SK-N-SH (cell line): ENCODE measurements around the gene ATXN2. TPM values are rescaled to one million over a fixed set of nuclear protein-coding genes. Genes with fewer than 3 reads are reported as not detected.
"Not testable (repeated sequence)": the region's sequence is repeated elsewhere in the genome, so short reads cannot be mapped to it uniquely, and the experiment has no call there.

ENCODE experiments used
- CTCF ChIA-PET: fragments of 300-600, 350-600 bp; formaldehyde crosslinking; extraction: SDS; loops from one replicate; lab custom pipeline; 2021; lab: Yijun Ruan, JAX
- POLR2A ChIA-PET: fragments of 350-600 bp; sonication (Branson Sonifier 250); formaldehyde crosslinking; extraction: SDS; loops from one replicate; lab custom pipeline; 2020; ENCODE audit warnings: antibody characterized with exemption, inconsistent platforms; lab: Yijun Ruan, JAX
- DNase-seq: peaks from one replicate; pipeline ENCODE4 v3.0.0; 2012
- H2AFZ ChIP-seq: fragments of 200-600 bp; sonication (generic); 2 replicates; pipeline ENCODE4 v1.8.1; 2016; ENCODE audit warnings: antibody characterized with exemption, mild to moderate bottlenecking, low read depth
- H3F3A ChIP-seq: fragments of 200-600 bp; sonication (generic); replicated peaks from 2 replicates; pipeline ENCODE3; 2016; ENCODE audit warnings: antibody characterized with exemption, mild to moderate bottlenecking; ENCODE audit not compliant: insufficient read depth
- H3K27ac ChIP-seq, 2 experiments: fragments of 200-500 bp in 1 of 2; fragments of 200-600 bp in 1 of 2; sonication (Bioruptor generic) in 1 of 2; sonication (generic), shearing (Covaris generic) in 1 of 2; 2 replicates each; pipeline versions ENCODE4 v1.5.1 to v1.6.1; 2014 to 2016; ENCODE audit warnings: low read depth in 2 of 2, inconsistent platforms in 1 of 2, low read length in 1 of 2, mild to moderate bottlenecking in 1 of 2, mixed read lengths in 1 of 2
- H3K27me3 ChIP-seq: fragments of 200-600 bp; sonication (generic), shearing (Covaris generic); 2 replicates; pipeline ENCODE4 v1.6.1; 2016; ENCODE audit warnings: mixed run types; ENCODE audit not compliant: insufficient read depth
- H3K36me3 ChIP-seq, 2 experiments: fragments of 200-500 bp in 1 of 2; fragments of 200-600 bp in 1 of 2; sonication (Bioruptor generic) in 1 of 2; sonication (generic) in 1 of 2; replicated peaks in 1 of 2; 2 replicates each; pipeline versions ENCODE3 to v1.5.1; 2014 to 2016; ENCODE audit warnings: low read length in 1 of 2, mild to moderate bottlenecking in 1 of 2; ENCODE audit not compliant: insufficient read depth in 2 of 2, control insufficient read depth in 1 of 2
- H3K4me1 ChIP-seq, 2 experiments: fragments of 200-500 bp in 1 of 2; fragments of 200-600 bp in 1 of 2; sonication (Bioruptor generic) in 1 of 2; sonication (generic), shearing (Covaris generic) in 1 of 2; 2 replicates each; pipeline versions ENCODE4 v1.5.1 to v1.6.1; 2014 to 2016; ENCODE audit warnings: low read depth in 1 of 2, low read length in 1 of 2, mixed run types in 1 of 2; ENCODE audit not compliant: insufficient read depth in 2 of 2, control insufficient read depth in 1 of 2
- H3K4me2 ChIP-seq: fragments of 200-600 bp; sonication (generic), shearing (Covaris generic); 2 replicates; pipeline ENCODE4 v1.6.1; 2017; ENCODE audit warnings: mixed run types
- H3K4me3 ChIP-seq, 2 experiments: fragments of 200-500 bp in 1 of 2; fragments of 200-600 bp in 1 of 2; sonication (Bioruptor generic) in 1 of 2; sonication (generic), shearing (Covaris generic) in 1 of 2; 2 replicates each; pipeline versions ENCODE4 v1.5.1 to v1.8.1; 2014 to 2016; ENCODE audit warnings: low read depth in 2 of 2, inconsistent platforms in 1 of 2, low read length in 1 of 2, mild to moderate bottlenecking in 1 of 2, mixed read lengths in 1 of 2, moderate library complexity in 1 of 2
- H3K79me2 ChIP-seq: fragments of 200-600 bp; sonication (generic); 2 replicates; pipeline ENCODE4 v1.8.1; 2017; ENCODE audit warnings: mild to moderate bottlenecking; ENCODE audit not compliant: insufficient read depth
- H3K9ac ChIP-seq: fragments of 200-600 bp; sonication (generic); 2 replicates; pipeline ENCODE4 v1.6.1; 2017; ENCODE audit warnings: mixed run types
- H3K9me2 ChIP-seq: fragments of 200-600 bp; sonication (generic); 2 replicates; pipeline ENCODE4 v1.6.1; 2017; ENCODE audit warnings: mixed run types
- H3K9me3 ChIP-seq: fragments of 200-600 bp; sonication (generic); 2 replicates; pipeline ENCODE4 v1.6.1; 2017; ENCODE audit warnings: mixed run types, mild to moderate bottlenecking, moderate library complexity
- H4K20me1 ChIP-seq: fragments of 200-600 bp; sonication (generic); 2 replicates; pipeline ENCODE4 v1.6.1; 2017; ENCODE audit warnings: mild to moderate bottlenecking, mixed run types; ENCODE audit not compliant: insufficient read depth
- FOXM1 ChIP-seq: IDR thresholded peaks from 2 replicates; pipeline ENCODE4 v1.4.0; 2012; ENCODE audit warnings: low read depth, mild to moderate bottlenecking
- GATA2 ChIP-seq: sonication (generic); formaldehyde crosslinking; IDR thresholded peaks from 2 replicates; pipeline ENCODE4 v1.5.0; 2020; ENCODE audit warnings: mild to moderate bottlenecking, missing genetic modification reagents
- NRF1 ChIP-seq: IDR thresholded peaks from 2 replicates; pipeline ENCODE4 v1.6.1; 2012; ENCODE audit warnings: low read depth, mild to moderate bottlenecking, low read length
- POLR2AphosphoS5 ChIP-seq: IDR thresholded peaks from 2 replicates; pipeline ENCODE4 v1.6.1; 2012; ENCODE audit warnings: low read depth, low read length
- RAD21 ChIP-seq: IDR thresholded peaks from 2 replicates; pipeline ENCODE4 v1.6.1; 2012; ENCODE audit warnings: mild to moderate bottlenecking, low read length
- RFX5 ChIP-seq: IDR thresholded peaks from 2 replicates; pipeline ENCODE4 v1.6.1; 2012; ENCODE audit warnings: mild to moderate bottlenecking, improper control_type of control experiment, low read length
- SIN3A ChIP-seq: IDR thresholded peaks from 2 replicates; pipeline ENCODE4 v1.6.1; 2012; ENCODE audit warnings: low read depth, mild to moderate bottlenecking, low read length, moderate library complexity, borderline replicate concordance
- TAF1 ChIP-seq: IDR thresholded peaks from 2 replicates; pipeline ENCODE4 v1.6.1; 2012; ENCODE audit warnings: low read depth, mild to moderate bottlenecking, low read length, moderate library complexity, borderline replicate concordance
- YY1 ChIP-seq: IDR thresholded peaks from 2 replicates; pipeline ENCODE4 v1.4.0; 2012; ENCODE audit warnings: low read depth, mild to moderate bottlenecking
- WGBS: methylation state at CpG from one replicate; pipeline ENCODE4 v1.1.6; 2017; ENCODE audit warnings: low lambda C conversion rate; 5-methylcytosine and 5-hydroxymethylcytosine counted together
- polyA plus RNA-seq, 3 experiments: library from polyadenylated mRNA; depleted of rRNA; stranded (reverse); fragments of >200 nt; gene quantifications; 2 replicates each; pipeline ENCODE4 v1.2.3, GENCODE V29; 2012
- TF ChIP-seq, protein P1 (sequence below): IDR thresholded peaks from 2 replicates; pipeline ENCODE4 v1.4.0; 2012; ENCODE audit warnings: low read depth
- TF ChIP-seq, protein P2 (sequence below): IDR thresholded peaks from 2 replicates; pipeline ENCODE4; 2012
- TF ChIP-seq, protein P3 (sequence below): IDR thresholded peaks from 2 replicates; pipeline ENCODE4 v1.4.0; 2012; ENCODE audit warnings: low read depth, borderline replicate concordance
- TF ChIP-seq, protein P4 (sequence below): IDR thresholded peaks from 2 replicates; pipeline ENCODE4 v1.6.1; 2012; ENCODE audit warnings: mild to moderate bottlenecking, low read depth, low read length, moderate library complexity

Gene ATXN2
- polyA plus RNA-seq, 1 of the 3 experiments (the other 2 are of a cell fraction) = 35.7 TPM

DNA sequence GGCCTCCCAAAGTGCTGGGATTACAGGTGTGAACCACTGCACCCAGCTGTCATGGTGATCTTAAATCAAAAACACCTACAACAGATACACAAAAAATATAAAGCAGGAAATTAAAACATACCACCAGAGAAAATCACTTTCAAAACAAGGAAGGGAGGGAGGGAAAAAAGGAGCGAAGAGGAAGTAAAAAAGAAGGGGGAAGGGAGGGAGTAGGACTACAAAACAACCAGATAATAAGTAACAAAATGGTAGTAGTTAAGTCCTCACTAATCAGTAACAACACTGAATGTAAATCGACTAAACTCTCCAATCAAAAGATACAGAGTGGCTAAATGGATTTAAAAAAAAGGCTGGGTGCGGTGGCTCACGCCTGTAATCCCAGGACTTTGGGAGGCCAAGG, 104.4 kb downstream of the ATXN2 start:
- 91% methylated on average over 4 of the region's 4 CpGs for WGBS
- peaks cover 7% of the 10 kb centered on the region for H3F3A ChIP-seq
- H3K9ac ChIP-seq = no peak overlapping the region
- H3K4me2 ChIP-seq = no peak overlapping the region
- no peak overlapping the region for H2AFZ ChIP-seq
- H3K36me3 ChIP-seq = peaks cover 17 to 84% of the 10 kb centered on the region in 2 experiments
- CTCF ChIA-PET = interaction anchor here (1.5 kb wide), 1 partner anchor 21 kb away, joined by 3 read pairs; no protein-coding TSS in a partner anchor
- no peaks in the 10 kb centered on the region for H3K27me3 ChIP-seq
- no peaks in the 10 kb centered on the region for H3K9me2 ChIP-seq
- POLR2A ChIA-PET = no interaction called here
- H3K79me2 ChIP-seq = peaks cover 61% of the 10 kb centered on the region
- no peak overlapping the region for H3K4me3 ChIP-seq
- no peak overlapping the region for H3K27ac ChIP-seq
- H4K20me1 ChIP-seq = 0 out of 2 replicates have a peak, but pooled peaks cover 4% of the 10 kb centered on the region
- no peaks in the 10 kb centered on the region for H3K9me3 ChIP-seq
- no peaks in the 10 kb centered on the region for H3K4me1 ChIP-seq
- TF ChIP-seq, protein P1, sequence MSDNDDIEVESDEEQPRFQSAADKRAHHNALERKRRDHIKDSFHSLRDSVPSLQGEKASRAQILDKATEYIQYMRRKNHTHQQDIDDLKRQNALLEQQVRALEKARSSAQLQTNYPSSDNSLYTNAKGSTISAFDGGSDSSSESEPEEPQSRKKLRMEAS = no peak
- TF ChIP-seq TAF1 = no peak
- TF ChIP-seq RAD21 = no peak
- no peak for TF ChIP-seq SIN3A
- no peak for TF ChIP-seq NRF1
- no peak for TF ChIP-seq POLR2AphosphoS5
- TF ChIP-seq, protein P2, sequence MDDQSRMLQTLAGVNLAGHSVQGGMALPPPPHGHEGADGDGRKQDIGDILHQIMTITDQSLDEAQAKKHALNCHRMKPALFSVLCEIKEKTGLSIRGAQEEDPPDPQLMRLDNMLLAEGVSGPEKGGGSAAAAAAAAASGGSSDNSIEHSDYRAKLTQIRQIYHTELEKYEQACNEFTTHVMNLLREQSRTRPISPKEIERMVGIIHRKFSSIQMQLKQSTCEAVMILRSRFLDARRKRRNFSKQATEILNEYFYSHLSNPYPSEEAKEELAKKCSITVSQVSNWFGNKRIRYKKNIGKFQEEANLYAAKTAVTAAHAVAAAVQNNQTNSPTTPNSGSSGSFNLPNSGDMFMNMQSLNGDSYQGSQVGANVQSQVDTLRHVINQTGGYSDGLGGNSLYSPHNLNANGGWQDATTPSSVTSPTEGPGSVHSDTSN = no peak
- no peak for TF ChIP-seq GATA2 (CRISPR knock-in tag)
- TF ChIP-seq YY1 = no peak
- TF ChIP-seq, protein P3, sequence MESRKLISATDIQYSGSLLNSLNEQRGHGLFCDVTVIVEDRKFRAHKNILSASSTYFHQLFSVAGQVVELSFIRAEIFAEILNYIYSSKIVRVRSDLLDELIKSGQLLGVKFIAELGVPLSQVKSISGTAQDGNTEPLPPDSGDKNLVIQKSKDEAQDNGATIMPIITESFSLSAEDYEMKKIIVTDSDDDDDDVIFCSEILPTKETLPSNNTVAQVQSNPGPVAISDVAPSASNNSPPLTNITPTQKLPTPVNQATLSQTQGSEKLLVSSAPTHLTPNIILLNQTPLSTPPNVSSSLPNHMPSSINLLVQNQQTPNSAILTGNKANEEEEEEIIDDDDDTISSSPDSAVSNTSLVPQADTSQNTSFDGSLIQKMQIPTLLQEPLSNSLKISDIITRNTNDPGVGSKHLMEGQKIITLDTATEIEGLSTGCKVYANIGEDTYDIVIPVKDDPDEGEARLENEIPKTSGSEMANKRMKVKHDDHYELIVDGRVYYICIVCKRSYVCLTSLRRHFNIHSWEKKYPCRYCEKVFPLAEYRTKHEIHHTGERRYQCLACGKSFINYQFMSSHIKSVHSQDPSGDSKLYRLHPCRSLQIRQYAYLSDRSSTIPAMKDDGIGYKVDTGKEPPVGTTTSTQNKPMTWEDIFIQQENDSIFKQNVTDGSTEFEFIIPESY = no peak
- TF ChIP-seq, protein P4, sequence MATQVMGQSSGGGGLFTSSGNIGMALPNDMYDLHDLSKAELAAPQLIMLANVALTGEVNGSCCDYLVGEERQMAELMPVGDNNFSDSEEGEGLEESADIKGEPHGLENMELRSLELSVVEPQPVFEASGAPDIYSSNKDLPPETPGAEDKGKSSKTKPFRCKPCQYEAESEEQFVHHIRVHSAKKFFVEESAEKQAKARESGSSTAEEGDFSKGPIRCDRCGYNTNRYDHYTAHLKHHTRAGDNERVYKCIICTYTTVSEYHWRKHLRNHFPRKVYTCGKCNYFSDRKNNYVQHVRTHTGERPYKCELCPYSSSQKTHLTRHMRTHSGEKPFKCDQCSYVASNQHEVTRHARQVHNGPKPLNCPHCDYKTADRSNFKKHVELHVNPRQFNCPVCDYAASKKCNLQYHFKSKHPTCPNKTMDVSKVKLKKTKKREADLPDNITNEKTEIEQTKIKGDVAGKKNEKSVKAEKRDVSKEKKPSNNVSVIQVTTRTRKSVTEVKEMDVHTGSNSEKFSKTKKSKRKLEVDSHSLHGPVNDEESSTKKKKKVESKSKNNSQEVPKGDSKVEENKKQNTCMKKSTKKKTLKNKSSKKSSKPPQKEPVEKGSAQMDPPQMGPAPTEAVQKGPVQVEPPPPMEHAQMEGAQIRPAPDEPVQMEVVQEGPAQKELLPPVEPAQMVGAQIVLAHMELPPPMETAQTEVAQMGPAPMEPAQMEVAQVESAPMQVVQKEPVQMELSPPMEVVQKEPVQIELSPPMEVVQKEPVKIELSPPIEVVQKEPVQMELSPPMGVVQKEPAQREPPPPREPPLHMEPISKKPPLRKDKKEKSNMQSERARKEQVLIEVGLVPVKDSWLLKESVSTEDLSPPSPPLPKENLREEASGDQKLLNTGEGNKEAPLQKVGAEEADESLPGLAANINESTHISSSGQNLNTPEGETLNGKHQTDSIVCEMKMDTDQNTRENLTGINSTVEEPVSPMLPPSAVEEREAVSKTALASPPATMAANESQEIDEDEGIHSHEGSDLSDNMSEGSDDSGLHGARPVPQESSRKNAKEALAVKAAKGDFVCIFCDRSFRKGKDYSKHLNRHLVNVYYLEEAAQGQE = no peak
- TF ChIP-seq FOXM1 = no peak
- TF ChIP-seq RFX5 = no peak
- DNase-seq = no peak

DNA sequence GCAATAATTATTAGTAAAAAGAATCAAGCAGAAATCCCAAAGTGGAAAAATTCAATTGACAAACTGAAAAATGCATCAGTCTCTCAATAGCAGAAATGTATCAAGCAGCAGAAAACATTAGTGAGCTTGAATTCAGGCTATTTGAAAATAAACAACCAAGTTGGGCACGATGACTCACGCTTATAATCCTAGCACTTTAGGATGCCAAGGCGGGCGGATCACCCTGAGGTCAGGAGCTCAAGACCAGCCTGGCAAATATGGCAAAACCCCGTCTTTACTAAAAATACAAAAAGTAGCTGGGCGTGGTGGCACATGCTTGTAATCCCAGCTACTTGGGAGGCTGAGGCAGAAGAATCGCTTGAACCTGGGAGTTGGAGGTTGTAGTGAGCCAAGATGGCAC, 106.1 kb downstream of the ATXN2 start:
- H3K4me3 ChIP-seq, H3F3A ChIP-seq, H3K27me3 ChIP-seq, H3K27ac ChIP-seq, H2AFZ ChIP-seq, H3K9me2 ChIP-seq, DNase-seq, H4K20me1 ChIP-seq, H3K9ac ChIP-seq, POLR2A ChIA-PET, CTCF ChIA-PET, H3K4me2 ChIP-seq, H3K4me1 ChIP-seq, H3K9me3 ChIP-seq: not testable (repeated sequence)
- Histone ChIP-seq H3K79me2 (peaks cover 55% of the 10 kb centered on the region), H3K36me3 (peaks cover 27 to 89% of the 10 kb centered on the region in 2 experiments)
- whole genome bisulfite sequencing = 81% methylated on average over 7 of the region's 7 CpGs
